Activated naive CD4-positive, alpha-beta T cell treated with anti-CD3 and anti-CD28 coated beads, Interleukin-2, amount 50 U/mL, for 72 hours (primary cell): ENCODE results near the gene HRCT1. TPM values are rescaled to one million over a fixed set of nuclear protein-coding genes. Genes with fewer than 3 reads are reported as not detected.

Source experiments
- ATAC-seq, 2 donors: fragments of 150-1000 bp; cut with Tn5 transposase; 2 replicates each; pipeline ENCODE4 v1.10.0; 2021; ENCODE audit warnings: mild to moderate bottlenecking in 2 of 2, moderate library complexity in 2 of 2
- DNase-seq, 2 donors: peaks; one replicate each; pipeline ENCODE4 v3.0.0; 2021 to 2022; ENCODE audit warnings: low spot score in 2 of 2
- H3K27ac Mint-ChIP-seq, 2 donors: one replicate each; pipeline ENCODE4 v1.8.0; 2022; ENCODE audit warnings: mild to moderate bottlenecking in 2 of 2, mixed read lengths in 2 of 2
- H3K36me3 Mint-ChIP-seq, 2 donors: one replicate each; pipeline ENCODE4 v1.8.0; 2022; ENCODE audit warnings: mixed read lengths in 2 of 2
- H3K9me3 Mint-ChIP-seq, 2 donors: one replicate each; pipeline ENCODE4 v1.8.0; 2022; ENCODE audit warnings: mixed read lengths in 2 of 2
- total RNA-seq, 2 donors: library from RNA; stranded (reverse); gene quantifications; one replicate each; pipeline ENCODE4 v1.2.3, GENCODE V29; 2022

Gene HRCT1
- total RNA-seq, 2 donors from 2014 or later: not detected

- DNase-seq (peak in 1 of 2 donors; percentile 76), ATAC-seq (peak; percentile 68 to 82)
- H3K36me3 Mint-ChIP-seq: no peaks in the 10 kb centered on the region
- H3K27ac Mint-ChIP-seq: no peak overlapping the region
- no peaks in the 10 kb centered on the region for H3K9me3 Mint-ChIP-seq
Measured at GRCh38 chr9:35945341-35946018, 39.5 kb downstream of the HRCT1 start.

- no peak for ATAC-seq
- DNase-seq: no peak
- Mint-ChIP-seq H3K36me3 (no peaks in the 10 kb centered on the region), H3K9me3 (no peaks in the 10 kb centered on the region), H3K27ac (no peak overlapping the region)
Measured at GRCh38 chr9:35948451-35948850, 42.4 kb downstream of the HRCT1 start.

GRCh38 chr9:35948901-35949318, 42.9 kb downstream of the HRCT1 start:
- Mint-ChIP-seq H3K27ac (no peak overlapping the region), H3K36me3 (no peaks in the 10 kb centered on the region), H3K9me3 (no peaks in the 10 kb centered on the region)
- no peak for DNase-seq
- ATAC-seq: no peak

GRCh38 chr9:35951736-35952135, 45.7 kb downstream of the HRCT1 start:
- ATAC-seq (no peak), DNase-seq (no peak)
- Mint-ChIP-seq H3K27ac (no peak overlapping the region), H3K9me3 (no peaks in the 10 kb centered on the region), H3K36me3 (no peaks in the 10 kb centered on the region)

GRCh38 chr9:35952526-35953191, 46.7 kb downstream of the HRCT1 start:
- no peaks in the 10 kb centered on the region for H3K36me3 Mint-ChIP-seq
- no peak overlapping the region for H3K27ac Mint-ChIP-seq
- H3K9me3 Mint-ChIP-seq: no peaks in the 10 kb centered on the region
- no peak for ATAC-seq
- DNase-seq: no peak

GRCh38 chr9:35954942-35955546, 49.0 kb downstream of the HRCT1 start:
- ATAC-seq: peak; percentile 72 to 79
- peak in 1 of 2 donors; percentile 46 for DNase-seq
- H3K27ac Mint-ChIP-seq: no peak overlapping the region
- no peaks in the 10 kb centered on the region for H3K9me3 Mint-ChIP-seq
- no peaks in the 10 kb centered on the region for H3K36me3 Mint-ChIP-seq

- ATAC-seq (no peak), DNase-seq (no peak)
- no peak overlapping the region for H3K27ac Mint-ChIP-seq
- no peaks in the 10 kb centered on the region for H3K36me3 Mint-ChIP-seq
- H3K9me3 Mint-ChIP-seq: no peaks in the 10 kb centered on the region
Measured at GRCh38 chr9:35956651-35957050, 50.6 kb downstream of the HRCT1 start.

Other genes starting within 250 kb of the HRCT1 start
- gene RMRP, start 248.2 kb upstream of the HRCT1 start, total RNA-seq: 1,000 to 10,000 TPM; 3,566 to 7,483 TPM
- 10 to 100 TPM; 10.2 to 24.4 TPM for gene CCDC107, start 247.9 kb upstream of the HRCT1 start, total RNA-seq
- gene ARHGEF39, start 241.0 kb upstream of the HRCT1 start, total RNA-seq: 10 to 100 TPM; 21.6 to 22.8 TPM
- gene CA9, start 232.3 kb upstream of the HRCT1 start, total RNA-seq: 1 to 10 TPM in 1 of 2 donors, under 1 TPM in 1; 0.73 to 1.1 TPM
- 1 to 10 TPM; 5.2 to 9.3 TPM for gene TPM2, start 216.3 kb upstream of the HRCT1 start, total RNA-seq
- gene TLN1, start 174.0 kb upstream of the HRCT1 start, total RNA-seq: 100 to 1,000 TPM; 234 to 334 TPM
- 10 to 100 TPM; 22.8 to 25.3 TPM for gene CREB3, start 173.5 kb upstream of the HRCT1 start, total RNA-seq
- 10 to 100 TPM; 23.4 to 57.6 TPM for gene GBA2, start 157.0 kb upstream of the HRCT1 start, total RNA-seq
- 10 to 100 TPM; 18.4 to 35.1 TPM for gene RGP1, start 156.9 kb upstream of the HRCT1 start, total RNA-seq
- gene MSMP, start 151.9 kb upstream of the HRCT1 start, total RNA-seq: under 1 TPM in 1 of 2 donors, not detected in 1; 0.46 TPM
- 10 to 100 TPM in 1 of 2 donors, 1 to 10 TPM in 1; 6.8 to 16.2 TPM for gene NPR2, start 114.6 kb upstream of the HRCT1 start, total RNA-seq
- gene SPAG8, start 93.9 kb upstream of the HRCT1 start, total RNA-seq: 1 to 10 TPM; 1.0 to 1.3 TPM
- gene HINT2, start 91.2 kb upstream of the HRCT1 start, total RNA-seq: 10 to 100 TPM; 27.2 to 51.8 TPM
- not detected for gene FAM221B, start 77.5 kb upstream of the HRCT1 start, total RNA-seq
- gene TMEM8B, start 77.0 kb upstream of the HRCT1 start, total RNA-seq: 10 to 100 TPM in 1 of 2 donors, 1 to 10 TPM in 1; 4.0 to 11.2 TPM
- not detected for gene OR13J1, start 35.8 kb upstream of the HRCT1 start, total RNA-seq
- not detected for gene SPAAR, start 3.3 kb downstream of the HRCT1 start, total RNA-seq
- not detected for gene OR2S2, start 52.0 kb downstream of the HRCT1 start, total RNA-seq
- 1 to 10 TPM; 7.0 to 7.6 TPM for gene RECK, start 130.7 kb downstream of the HRCT1 start, total RNA-seq
- gene GLIPR2, start 230.5 kb downstream of the HRCT1 start, total RNA-seq: 10 to 100 TPM in 1 of 2 donors, 1 to 10 TPM in 1; 4.0 to 17.0 TPM